HG03378 (cell line): ENCODE data around the gene EIF3B.
"Not testable (repeated sequence)": the region's sequence is repeated elsewhere in the genome, so short reads cannot be mapped to it uniquely, and the experiment has no call there.

Experiments used
- ATAC-seq: cut with Tn5 transposase; IDR thresholded peaks from one replicate; pipeline ENCODE4 v1.9.1; 2021; ENCODE audit warnings: mild to moderate bottlenecking, moderate library complexity; ENCODE audit not compliant: unreplicated experiment

Gene EIF3B

DNA sequence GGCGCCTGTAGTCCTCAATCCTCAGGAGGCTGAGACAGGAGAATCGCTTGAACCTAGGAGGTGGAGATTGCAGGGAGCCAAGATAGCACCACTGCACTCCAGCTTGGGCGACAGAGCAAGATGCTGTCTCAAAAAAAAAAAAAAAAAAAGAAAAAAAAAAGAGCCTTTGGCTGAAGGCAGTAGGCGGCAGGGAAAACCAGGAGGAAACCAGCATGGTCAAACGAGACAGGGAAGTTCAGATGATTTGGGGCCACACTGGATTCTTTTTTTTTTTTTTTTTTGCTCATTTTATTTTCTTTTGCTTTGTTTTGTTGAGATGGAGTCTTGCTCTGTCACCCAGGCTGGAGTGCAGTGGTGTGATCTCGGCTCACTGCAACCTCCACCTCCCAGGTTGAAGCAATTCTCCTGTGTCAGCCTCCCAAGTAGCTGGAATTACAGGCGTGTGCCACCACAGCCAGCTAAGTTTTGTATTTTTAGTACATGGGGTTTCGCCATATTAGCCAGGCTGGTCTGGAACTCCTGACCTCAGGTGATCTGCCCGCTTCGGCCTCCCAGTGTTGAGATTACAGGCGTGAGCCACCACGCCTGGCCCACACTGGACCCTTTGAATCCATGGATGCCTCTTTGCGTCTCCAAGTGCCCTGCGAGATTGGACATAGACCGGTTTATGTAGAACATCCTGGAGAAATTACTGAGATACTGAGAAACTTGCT lies 7.1 kb upstream of the EIF3B start:
- ATAC-seq, result not testable (repeated sequence)

GRCh38 chr7:2350055-2350454 lies 4.6 kb upstream of the EIF3B start:
- ATAC-seq, result no peak

DNA sequence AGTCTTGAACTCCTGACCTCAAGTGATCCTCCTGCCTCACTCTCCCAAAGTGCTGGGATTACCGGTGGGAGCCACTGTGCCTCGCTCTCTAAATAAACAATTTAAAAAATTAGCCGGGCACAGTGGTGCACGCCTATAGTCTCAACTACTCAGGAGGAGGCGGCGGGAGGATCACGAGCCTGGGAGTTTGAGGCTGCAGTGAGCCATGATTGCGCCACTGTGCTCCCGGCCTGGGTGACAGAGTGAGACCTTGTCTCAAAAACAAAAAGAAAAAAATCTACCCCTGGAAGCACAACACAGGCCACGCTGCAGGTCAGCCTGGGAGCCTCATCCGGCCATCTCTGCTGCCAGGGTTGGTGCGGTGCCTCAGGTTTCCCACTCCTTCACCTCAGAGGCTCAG lies 3.8 kb upstream of the EIF3B start:
- ATAC-seq, result no peak

DNA sequence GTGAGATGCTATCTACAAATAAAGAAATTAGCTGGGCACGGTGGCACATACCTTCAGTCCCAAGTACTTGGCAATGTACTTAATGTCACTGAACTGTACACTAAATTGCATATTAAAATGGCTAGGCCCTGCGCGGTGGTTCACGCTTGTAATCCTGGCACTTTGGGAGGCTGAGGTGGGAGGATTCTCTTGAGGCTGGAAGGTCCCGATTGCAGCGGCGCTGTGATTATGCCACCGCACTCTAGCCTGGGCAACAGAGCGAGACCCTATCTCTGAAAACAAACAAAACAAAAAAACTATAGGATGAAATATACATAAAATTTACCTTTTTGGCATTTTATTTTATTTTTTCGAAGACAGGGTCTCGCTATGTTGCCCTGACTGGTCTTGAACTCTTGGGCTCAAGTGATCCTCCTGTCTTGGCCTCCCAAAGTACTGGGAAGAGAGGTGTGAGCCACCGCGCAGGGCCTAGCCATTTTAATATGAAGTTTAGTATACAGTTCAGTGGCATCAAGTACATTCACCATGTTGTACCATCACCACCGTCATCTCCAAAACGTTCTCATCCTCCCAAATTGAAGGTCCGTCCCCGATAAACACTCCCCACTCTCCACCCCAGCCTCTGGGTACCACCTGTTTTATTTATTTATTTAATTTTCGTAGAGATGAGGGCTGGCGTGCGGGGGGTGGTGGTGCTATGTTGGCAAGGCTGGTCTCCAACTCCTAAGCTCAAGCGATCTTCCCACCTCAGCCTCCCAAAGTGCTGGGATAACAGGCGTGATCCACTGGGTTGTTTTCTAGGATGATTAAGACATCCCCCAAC lies 1.3 kb upstream of the EIF3B start:
- ATAC-seq, result no peak

- ATAC-seq, result peak; percentile 37
Observed at GRCh38 chr7:2353936-2354185, 766 bp upstream of the EIF3B start.

DNA sequence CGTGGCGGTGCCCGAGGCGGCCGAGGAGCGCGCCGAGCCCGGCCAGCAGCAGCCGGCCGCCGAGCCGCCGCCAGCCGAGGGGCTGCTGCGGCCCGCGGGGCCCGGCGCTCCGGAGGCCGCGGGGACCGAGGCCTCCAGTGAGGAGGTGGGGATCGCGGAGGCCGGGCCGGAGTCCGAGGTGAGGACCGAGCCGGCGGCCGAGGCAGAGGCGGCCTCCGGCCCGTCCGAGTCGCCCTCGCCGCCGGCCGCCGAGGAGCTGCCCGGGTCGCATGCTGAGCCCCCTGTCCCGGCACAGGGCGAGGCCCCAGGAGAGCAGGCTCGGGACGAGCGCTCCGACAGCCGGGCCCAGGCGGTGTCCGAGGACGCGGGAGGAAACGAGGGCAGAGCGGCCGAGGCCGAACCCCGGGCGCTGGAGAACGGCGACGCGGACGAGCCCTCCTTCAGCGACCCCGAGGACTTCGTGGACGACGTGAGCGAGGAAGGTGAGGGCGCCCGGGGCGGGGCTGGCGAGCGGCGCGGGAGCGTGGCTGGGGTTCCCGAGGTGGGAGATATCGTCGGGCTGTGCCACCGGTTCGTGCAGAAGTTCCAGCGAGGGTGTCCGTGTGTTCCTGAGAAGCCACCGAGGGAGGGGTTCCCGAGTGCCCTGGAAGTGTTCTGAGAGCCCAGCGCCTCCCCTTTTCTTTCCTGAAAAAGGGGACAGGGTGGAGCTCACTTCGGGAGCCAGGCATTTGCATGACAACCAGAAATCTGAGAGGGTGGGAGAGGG lies 495 bp downstream of the EIF3B start:
- no peak for ATAC-seq

- ATAC-seq, result no peak
Observed at GRCh38 chr7:2355705-2356008, 1.0 kb downstream of the EIF3B start.

DNA sequence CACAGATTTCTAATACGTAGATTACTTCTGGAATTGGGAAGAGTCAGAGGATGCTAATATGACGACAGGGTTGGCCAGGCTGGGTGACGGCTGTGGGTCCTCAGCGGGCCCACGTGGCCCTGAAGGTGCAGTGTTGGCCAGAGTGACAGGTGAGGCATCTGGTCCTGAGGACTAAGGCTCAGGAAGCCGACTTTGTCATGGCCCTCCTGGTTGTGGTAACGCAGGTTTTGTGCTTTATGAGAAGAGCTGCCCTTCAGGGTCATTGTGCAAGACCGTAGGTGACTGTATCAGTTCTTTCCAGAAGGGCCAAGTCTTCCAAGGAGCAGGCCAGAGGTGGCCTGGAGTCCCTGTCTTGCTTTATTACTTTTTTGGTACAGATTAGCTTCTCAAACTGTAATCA lies 2.5 kb downstream of the EIF3B start:
- no peak for ATAC-seq

GRCh38 chr7:2357571-2357970 lies 2.9 kb downstream of the EIF3B start:
- no peak for ATAC-seq

- no peak for ATAC-seq
Observed at GRCh38 chr7:2358968-2359527, 4.4 kb downstream of the EIF3B start.

- no peak for ATAC-seq
Observed at GRCh38 chr7:2359610-2360009, 5.0 kb downstream of the EIF3B start.

GRCh38 chr7:2360796-2361195 lies 6.2 kb downstream of the EIF3B start:
- no peak for ATAC-seq

GRCh38 chr7:2362385-2363088 lies 7.9 kb downstream of the EIF3B start:
- ATAC-seq, result no peak

DNA sequence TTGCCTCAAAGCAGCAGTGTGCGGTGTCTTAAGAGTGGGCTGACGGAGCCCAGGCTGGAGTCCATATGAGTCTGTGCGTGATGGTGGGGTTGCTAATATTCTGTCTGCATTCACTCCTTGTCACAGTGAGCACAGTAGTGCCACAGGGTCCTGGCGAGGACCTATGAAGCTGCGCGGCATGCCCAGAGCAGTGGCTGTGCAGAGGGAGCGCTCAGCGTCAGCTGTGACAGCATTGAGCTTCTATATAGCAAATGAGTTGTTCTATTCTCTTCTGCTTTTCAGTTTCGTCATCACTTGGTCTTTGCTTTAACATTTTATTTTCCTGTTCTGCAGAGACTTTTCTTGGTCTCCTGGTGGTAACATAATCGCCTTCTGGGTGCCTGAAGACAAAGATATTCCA lies 14.5 kb downstream of the EIF3B start:
- no peak for ATAC-seq

- ATAC-seq, result no peak
Observed at GRCh38 chr7:2371329-2371728, 16.7 kb downstream of the EIF3B start.

GRCh38 chr7:2372724-2373123 lies 18.1 kb downstream of the EIF3B start:
- ATAC-seq, result no peak

- ATAC-seq, result no peak
Observed at GRCh38 chr7:2373124-2373556, 18.5 kb downstream of the EIF3B start.

DNA sequence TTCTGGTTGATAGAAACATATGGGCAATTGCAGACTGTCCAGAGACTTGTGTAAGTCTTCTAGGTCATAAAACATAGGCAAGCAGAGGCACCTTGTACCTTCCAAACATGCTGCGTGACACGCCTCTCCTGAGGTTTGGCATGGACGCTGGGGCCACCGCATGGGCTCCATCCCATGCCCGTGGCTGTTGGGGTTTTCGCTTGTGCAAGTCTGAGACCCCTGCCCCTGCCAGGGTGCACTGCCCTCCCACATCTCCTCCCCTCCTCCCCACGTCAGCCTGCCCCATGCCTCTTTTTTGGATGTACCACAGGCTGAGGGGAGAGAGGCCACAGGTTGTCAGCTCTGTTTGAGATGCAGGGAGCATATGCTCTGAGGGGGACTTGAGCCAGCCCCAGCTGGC lies 19.0 kb downstream of the EIF3B start:
- ATAC-seq, result no peak

DNA sequence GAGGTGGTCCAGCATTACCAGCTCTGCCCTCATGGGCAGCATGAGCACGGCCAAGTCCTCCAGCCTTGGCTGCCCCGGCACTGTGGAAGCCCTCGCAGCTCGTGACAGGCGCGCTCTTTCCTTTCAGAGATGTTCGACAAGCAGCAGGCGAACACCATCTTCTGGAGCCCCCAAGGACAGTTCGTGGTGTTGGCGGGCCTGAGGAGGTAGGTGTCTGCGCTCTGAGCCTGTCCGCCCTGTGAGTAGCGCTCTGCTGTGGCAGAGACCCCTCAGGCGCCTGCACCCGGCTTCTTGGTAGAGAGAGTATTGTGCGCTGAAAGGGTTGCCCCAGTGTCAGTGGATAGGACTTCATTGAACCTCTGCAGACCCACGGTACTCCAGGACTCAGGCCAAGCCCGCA lies 19.8 kb downstream of the EIF3B start:
- ATAC-seq, result no peak

DNA sequence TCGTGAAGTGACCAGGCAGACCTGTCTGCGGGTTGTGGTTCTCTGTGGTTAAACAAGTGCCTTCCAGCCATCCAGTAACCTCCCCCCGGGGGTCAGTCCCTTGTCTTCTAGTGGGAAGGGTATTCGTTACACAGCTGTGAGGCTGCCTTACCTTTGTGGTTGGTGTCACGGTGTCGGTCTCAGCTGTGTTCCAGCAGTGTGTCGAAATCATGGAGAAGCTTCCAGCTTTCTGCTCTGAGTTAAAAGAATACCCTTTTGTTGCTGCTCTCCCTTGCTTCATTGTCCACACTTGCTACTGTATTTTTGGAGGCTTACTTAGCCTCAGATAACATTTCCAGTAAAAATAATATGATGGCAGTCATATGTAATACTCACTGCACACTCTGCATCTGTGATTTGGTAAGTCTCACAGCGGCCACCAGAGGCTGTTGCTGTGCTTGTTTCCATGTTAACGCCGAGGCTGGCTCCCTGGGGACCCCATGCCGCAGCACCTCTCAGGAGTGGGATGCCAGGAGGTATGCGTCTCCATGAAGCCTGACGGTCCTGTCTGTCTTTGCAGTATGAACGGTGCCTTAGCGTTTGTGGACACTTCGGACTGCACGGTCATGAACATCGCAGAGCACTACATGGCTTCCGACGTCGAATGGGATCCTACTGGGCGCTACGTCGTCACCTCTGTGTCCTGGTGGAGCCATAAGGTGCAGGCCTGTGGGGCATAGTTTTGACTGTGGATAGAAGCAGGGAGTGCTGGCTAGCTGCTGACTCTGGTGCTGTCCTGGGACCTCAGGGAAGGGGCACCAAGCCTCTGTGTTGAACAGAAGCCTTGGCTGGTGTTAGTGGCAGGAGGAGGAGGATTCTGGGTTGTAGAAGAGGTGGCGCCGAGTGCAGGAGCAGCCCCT lies 20.5 kb downstream of the EIF3B start:
- ATAC-seq, result no peak
